Retina (tissue), 1 donor: ENCODE results near the gene PCSK4.
A peak's percentile ranks its signal among the peaks of the same experiment; 100 is the strongest.
"Not testable (repeated sequence)": the region's sequence is repeated elsewhere in the genome, so short reads cannot be mapped to it uniquely, and the experiment has no call there.

ENCODE experiments used
- DNase-seq: peaks from one replicate; pipeline ENCODE4 v3.0.0-alpha.2; 2016

PCSK4 gene

GRCh38 chr19:1503925-1504773 lies 14.0 kb upstream of the PCSK4 start:
- DNase-seq: no peak

GRCh38 chr19:1503089-1503924 lies 13.2 kb upstream of the PCSK4 start:
- peak; percentile 81 for DNase-seq

- DNase-seq: no peak
Measured at GRCh38 chr19:1502433-1503088, 12.4 kb upstream of the PCSK4 start.

- no peak for DNase-seq
Measured at GRCh38 chr19:1501200-1501595, 11.0 kb upstream of the PCSK4 start.

- DNase-seq: not testable (repeated sequence)
Measured at GRCh38 chr19:1499231-1499630, 9.1 kb upstream of the PCSK4 start.

GRCh38 chr19:1497578-1498235 lies 7.6 kb upstream of the PCSK4 start:
- no peak for DNase-seq

- DNase-seq: no peak
Measured at GRCh38 chr19:1496714-1497577, 6.8 kb upstream of the PCSK4 start.

- no peak for DNase-seq
Measured at GRCh38 chr19:1495799-1496713, 5.9 kb upstream of the PCSK4 start.

GRCh38 chr19:1495051-1495798 lies 5.1 kb upstream of the PCSK4 start:
- no peak for DNase-seq

GRCh38 chr19:1494115-1494815 lies 4.1 kb upstream of the PCSK4 start:
- DNase-seq: no peak

- no peak for DNase-seq
Measured at GRCh38 chr19:1492474-1493006, 2.4 kb upstream of the PCSK4 start.

GRCh38 chr19:1491849-1492170 lies 1.7 kb upstream of the PCSK4 start:
- DNase-seq: no peak

- no peak for DNase-seq
Measured at GRCh38 chr19:1491114-1491848, 1.1 kb upstream of the PCSK4 start, which contains the start of gene REEP6. Gene REEP6 (plus strand): TSS chr19:1491181. CDS start chr19:1491270, 89 bp downstream.

- no peak for DNase-seq
Measured at GRCh38 chr19:1489463-1490310, 463 bp downstream of the PCSK4 start.

- no peak for DNase-seq
Measured at GRCh38 chr19:1488282-1488601, 1.9 kb downstream of the PCSK4 start.

- no peak for DNase-seq
Measured at GRCh38 chr19:1487576-1488281, 2.4 kb downstream of the PCSK4 start.
